Measurements from ENCODE around the gene VAMP3.
"Not testable (repeated sequence)": the region's sequence is repeated elsewhere in the genome, so short reads cannot be mapped to it uniquely, and the experiment has no call there.

VAMP3 gene

GRCh38 chr1:7769673-7770412 is 1.3 kb upstream of the VAMP3 start:
- no peak for DNase-seq

GRCh38 chr1:7770669-7770996 is 463 bp upstream of the VAMP3 start:
- DNase-seq = no peak

GRCh38 chr1:7771823-7772299 is 765 bp downstream of the VAMP3 start:
- peak in 1 of 6 experiments; percentile 8 for DNase-seq

- DNase-seq = no peak
Observed at GRCh38 chr1:7777591-7777990, 6.5 kb downstream of the VAMP3 start.

GRCh38 chr1:7778133-7778628 is 7.1 kb downstream of the VAMP3 start:
- no peak for DNase-seq

- no peak for DNase-seq
Observed at GRCh38 chr1:7780976-7781375, 9.9 kb downstream of the VAMP3 start.

GRCh38 chr1:7781501-7781900 is 10.4 kb downstream of the VAMP3 start:
- DNase-seq = no peak

GRCh38 chr1:7781923-7782495 is 10.9 kb downstream of the VAMP3 start:
- peak in 3 of 6 experiments; percentile 8 to 32 (median 26) for DNase-seq

- DNase-seq = peak in 1 of 6 experiments; percentile 77
Observed at GRCh38 chr1:7783178-7783711, 12.1 kb downstream of the VAMP3 start.

- peak; percentile 89 to 98 (median 92) for DNase-seq
Observed at GRCh38 chr1:7783826-7784491, 12.9 kb downstream of the VAMP3 start, which contains the start of gene PER3. TSS of gene PER3 (plus strand) at chr1:7784291. CDS start at chr1:7784878, 587 bp downstream.

GRCh38 chr1:7784492-7785071 is 13.5 kb downstream of the VAMP3 start:
- peak in 2 of 6 experiments; percentile 12 to 34 for DNase-seq

GRCh38 chr1:7785108-7785507 is 14.0 kb downstream of the VAMP3 start:
- DNase-seq = no peak

- DNase-seq = no peak
Observed at GRCh38 chr1:7786795-7787194, 15.7 kb downstream of the VAMP3 start.

- no peak for DNase-seq
Observed at GRCh38 chr1:7789828-7790227, 18.7 kb downstream of the VAMP3 start.

GRCh38 chr1:7791027-7791426 is 19.9 kb downstream of the VAMP3 start:
- DNase-seq = not testable (repeated sequence)

- DNase-seq = no peak
Observed at GRCh38 chr1:7795406-7795805, 24.3 kb downstream of the VAMP3 start.

GRCh38 chr1:7805460-7805859 is 34.4 kb downstream of the VAMP3 start:
- DNase-seq = no peak

GRCh38 chr1:7808253-7808844 is 37.3 kb downstream of the VAMP3 start:
- peak in 1 of 6 experiments; percentile 4 for DNase-seq

- DNase-seq = no peak
Observed at GRCh38 chr1:7809742-7810141, 38.6 kb downstream of the VAMP3 start.

- no peak for DNase-seq
Observed at GRCh38 chr1:7810395-7810794, 39.3 kb downstream of the VAMP3 start.

- DNase-seq = no peak
Observed at GRCh38 chr1:7811476-7811875, 40.4 kb downstream of the VAMP3 start.

GRCh38 chr1:7813677-7814373 is 42.7 kb downstream of the VAMP3 start:
- DNase-seq = no peak

All from stimulated activated naive CD4-positive, alpha-beta T cell (primary cell).